ENCODE measurements around the gene MARCHF9.

DNA sequence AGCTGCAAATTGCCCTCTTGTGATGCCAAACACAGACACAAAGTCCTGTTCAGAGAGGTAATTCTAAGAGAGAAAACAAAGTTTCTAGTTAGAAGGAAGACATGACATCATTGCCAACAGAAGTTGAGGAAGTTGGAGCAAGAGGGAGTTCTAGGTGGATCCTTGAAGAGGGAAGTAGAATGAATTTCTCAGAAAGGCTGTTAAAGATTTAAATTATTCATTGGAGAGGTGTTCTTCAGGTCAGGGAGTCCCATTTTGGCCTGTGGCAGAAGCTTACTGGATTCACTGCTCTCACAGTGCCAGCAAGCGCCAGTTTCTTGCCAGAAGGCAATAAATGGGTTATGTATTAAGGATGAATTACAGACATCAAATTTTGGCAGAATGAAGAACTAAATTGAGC, 43.0 kb downstream of the MARCHF9 start:
- TF ChIP-seq, protein P1, sequence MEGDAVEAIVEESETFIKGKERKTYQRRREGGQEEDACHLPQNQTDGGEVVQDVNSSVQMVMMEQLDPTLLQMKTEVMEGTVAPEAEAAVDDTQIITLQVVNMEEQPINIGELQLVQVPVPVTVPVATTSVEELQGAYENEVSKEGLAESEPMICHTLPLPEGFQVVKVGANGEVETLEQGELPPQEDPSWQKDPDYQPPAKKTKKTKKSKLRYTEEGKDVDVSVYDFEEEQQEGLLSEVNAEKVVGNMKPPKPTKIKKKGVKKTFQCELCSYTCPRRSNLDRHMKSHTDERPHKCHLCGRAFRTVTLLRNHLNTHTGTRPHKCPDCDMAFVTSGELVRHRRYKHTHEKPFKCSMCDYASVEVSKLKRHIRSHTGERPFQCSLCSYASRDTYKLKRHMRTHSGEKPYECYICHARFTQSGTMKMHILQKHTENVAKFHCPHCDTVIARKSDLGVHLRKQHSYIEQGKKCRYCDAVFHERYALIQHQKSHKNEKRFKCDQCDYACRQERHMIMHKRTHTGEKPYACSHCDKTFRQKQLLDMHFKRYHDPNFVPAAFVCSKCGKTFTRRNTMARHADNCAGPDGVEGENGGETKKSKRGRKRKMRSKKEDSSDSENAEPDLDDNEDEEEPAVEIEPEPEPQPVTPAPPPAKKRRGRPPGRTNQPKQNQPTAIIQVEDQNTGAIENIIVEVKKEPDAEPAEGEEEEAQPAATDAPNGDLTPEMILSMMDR (IDR thresholded peaks at IDR 0.05): no peak
- no peak for TF ChIP-seq POLR2A (IDR thresholded peaks at IDR 0.05)
